Calu3 (cell line): ENCODE measurements around the gene GTSE1. TPM values are rescaled to one million over a fixed set of nuclear protein-coding genes. Genes with fewer than 3 reads are reported as not detected.

Source experiments
- BruUV-seq: library from RNA; stranded (reverse); fragments of 400-500 nt; replicated peaks from 2 replicates; lab custom pipeline; 2021; lab: Mats Ljungman, UMichigan
- CTCF ChIA-PET: fragments of 300-600 bp; sonication (Branson Sonifier 250); formaldehyde crosslinking; loops from one replicate; lab custom pipeline; 2022; ENCODE audit warnings: antibody characterized with exemption; lab: Charles Lee
- DNase-seq: peaks from one replicate; pipeline ENCODE4 v3.0.0; 2022
- H3K27ac Mint-ChIP-seq: one replicate; pipeline ENCODE4 v1.8.0; 2022; ENCODE audit warnings: mixed read lengths; ENCODE audit not compliant: unreplicated experiment
- H3K27me3 Mint-ChIP-seq: one replicate; pipeline ENCODE4 v1.8.0; 2022; ENCODE audit warnings: mixed read lengths; ENCODE audit not compliant: unreplicated experiment
- H3K36me3 Mint-ChIP-seq: one replicate; pipeline ENCODE4 v1.8.0; 2022; ENCODE audit warnings: mild to moderate bottlenecking, moderate library complexity, mixed read lengths; ENCODE audit not compliant: insufficient read depth, unreplicated experiment
- H3K4me1 Mint-ChIP-seq: one replicate; pipeline ENCODE4 v1.8.0; 2022; ENCODE audit warnings: mild to moderate bottlenecking, low read depth, mixed read lengths; ENCODE audit not compliant: unreplicated experiment
- H3K4me3 Mint-ChIP-seq: one replicate; pipeline ENCODE4 v1.8.0; 2022; ENCODE audit warnings: mild to moderate bottlenecking, low read depth, moderate library complexity, mixed read lengths; ENCODE audit not compliant: unreplicated experiment
- H3K9me3 Mint-ChIP-seq: one replicate; pipeline ENCODE4 v1.8.0; 2022; ENCODE audit warnings: low read depth, mixed read lengths; ENCODE audit not compliant: unreplicated experiment
- intact Hi-C: fragments of 100-400 bp; cut with micrococcal nuclease; formaldehyde crosslinking; loops from one replicate; pipeline ENCODE4 v1.10.0; 2022; ENCODE audit not compliant: unreplicated experiment
- total RNA-seq: library from RNA; stranded (reverse); gene quantifications from 2 replicates; pipeline ENCODE4 v1.2.3, GENCODE V29; 2022
- TF ChIP-seq, protein P1 (sequence below): fragments of 200-600 bp; IDR thresholded peaks from one replicate; pipeline ENCODE4 v1.8.0; 2022; ENCODE audit warnings: antibody characterized with exemption; ENCODE audit not compliant: unreplicated experiment

Gene GTSE1
- total RNA-seq, 1 experiment from 2014 or later = 53.5 TPM

DNA sequence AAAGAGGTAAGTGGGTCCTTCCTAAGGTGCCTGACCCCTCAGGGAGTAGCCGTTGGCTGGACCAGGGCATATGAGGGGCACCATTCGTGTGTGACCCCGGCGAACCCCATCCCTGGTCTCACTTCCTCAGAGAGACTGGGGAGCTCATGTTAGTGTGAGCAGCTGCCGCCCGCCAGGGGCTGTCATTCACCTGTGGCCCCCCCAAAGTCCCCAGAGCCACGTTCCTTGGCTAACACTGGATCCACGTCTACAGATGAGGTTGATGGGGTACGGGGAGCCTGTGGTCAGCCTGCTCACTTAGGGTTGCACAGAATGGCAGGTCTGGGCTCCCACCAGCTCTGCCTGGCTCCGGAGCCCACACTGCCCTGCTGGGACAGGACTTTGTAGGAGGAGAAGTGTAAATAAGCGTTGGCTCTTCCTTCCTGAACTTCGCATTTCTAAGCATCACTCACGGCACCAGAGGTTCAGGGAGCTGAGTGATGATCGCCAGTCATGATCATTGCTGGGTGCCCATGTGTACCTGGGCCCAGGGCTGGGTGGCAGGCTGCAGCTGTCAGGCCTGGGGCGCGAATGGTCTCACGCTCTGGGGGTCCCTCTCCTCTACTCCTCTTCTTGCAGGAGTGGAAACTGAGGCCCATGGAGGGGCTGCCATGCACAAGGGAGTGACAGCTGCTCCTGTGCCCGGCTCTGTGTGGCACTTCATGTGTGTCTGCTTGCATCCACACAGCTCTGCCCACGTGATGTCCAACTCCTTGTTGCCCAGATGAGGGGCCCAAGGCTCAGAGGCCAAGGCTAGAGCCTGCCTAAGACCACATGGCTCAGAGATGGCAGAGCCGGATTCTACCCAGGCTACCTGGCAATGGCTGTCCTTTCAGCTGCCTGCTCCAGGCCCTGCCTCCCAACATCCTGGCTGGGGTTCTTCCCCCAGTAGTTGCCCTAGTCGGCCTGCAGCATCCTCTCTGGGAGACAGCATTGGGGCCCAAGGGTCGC, 17.7 kb upstream of the GTSE1 start:
- intact Hi-C loops = no loop called here
- H3K27ac Mint-ChIP-seq = no peak overlapping the region
- no peaks in the 10 kb centered on the region for H3K9me3 Mint-ChIP-seq
- H3K27me3 Mint-ChIP-seq = no peaks in the 10 kb centered on the region
- TF ChIP-seq, protein P1, sequence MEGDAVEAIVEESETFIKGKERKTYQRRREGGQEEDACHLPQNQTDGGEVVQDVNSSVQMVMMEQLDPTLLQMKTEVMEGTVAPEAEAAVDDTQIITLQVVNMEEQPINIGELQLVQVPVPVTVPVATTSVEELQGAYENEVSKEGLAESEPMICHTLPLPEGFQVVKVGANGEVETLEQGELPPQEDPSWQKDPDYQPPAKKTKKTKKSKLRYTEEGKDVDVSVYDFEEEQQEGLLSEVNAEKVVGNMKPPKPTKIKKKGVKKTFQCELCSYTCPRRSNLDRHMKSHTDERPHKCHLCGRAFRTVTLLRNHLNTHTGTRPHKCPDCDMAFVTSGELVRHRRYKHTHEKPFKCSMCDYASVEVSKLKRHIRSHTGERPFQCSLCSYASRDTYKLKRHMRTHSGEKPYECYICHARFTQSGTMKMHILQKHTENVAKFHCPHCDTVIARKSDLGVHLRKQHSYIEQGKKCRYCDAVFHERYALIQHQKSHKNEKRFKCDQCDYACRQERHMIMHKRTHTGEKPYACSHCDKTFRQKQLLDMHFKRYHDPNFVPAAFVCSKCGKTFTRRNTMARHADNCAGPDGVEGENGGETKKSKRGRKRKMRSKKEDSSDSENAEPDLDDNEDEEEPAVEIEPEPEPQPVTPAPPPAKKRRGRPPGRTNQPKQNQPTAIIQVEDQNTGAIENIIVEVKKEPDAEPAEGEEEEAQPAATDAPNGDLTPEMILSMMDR = no peak
- no peak overlapping the region for H3K4me3 Mint-ChIP-seq
- no peak for DNase-seq
- BruUV-seq = no TSS peak
- CTCF ChIA-PET = interaction anchor here (0.5 kb wide), 1 partner anchor 123 kb away, joined by 6 read pairs; no protein-coding TSS in a partner anchor
- H3K36me3 Mint-ChIP-seq = peaks cover 36% of the 10 kb centered on the region
- no peaks in the 10 kb centered on the region for H3K4me1 Mint-ChIP-seq

DNA sequence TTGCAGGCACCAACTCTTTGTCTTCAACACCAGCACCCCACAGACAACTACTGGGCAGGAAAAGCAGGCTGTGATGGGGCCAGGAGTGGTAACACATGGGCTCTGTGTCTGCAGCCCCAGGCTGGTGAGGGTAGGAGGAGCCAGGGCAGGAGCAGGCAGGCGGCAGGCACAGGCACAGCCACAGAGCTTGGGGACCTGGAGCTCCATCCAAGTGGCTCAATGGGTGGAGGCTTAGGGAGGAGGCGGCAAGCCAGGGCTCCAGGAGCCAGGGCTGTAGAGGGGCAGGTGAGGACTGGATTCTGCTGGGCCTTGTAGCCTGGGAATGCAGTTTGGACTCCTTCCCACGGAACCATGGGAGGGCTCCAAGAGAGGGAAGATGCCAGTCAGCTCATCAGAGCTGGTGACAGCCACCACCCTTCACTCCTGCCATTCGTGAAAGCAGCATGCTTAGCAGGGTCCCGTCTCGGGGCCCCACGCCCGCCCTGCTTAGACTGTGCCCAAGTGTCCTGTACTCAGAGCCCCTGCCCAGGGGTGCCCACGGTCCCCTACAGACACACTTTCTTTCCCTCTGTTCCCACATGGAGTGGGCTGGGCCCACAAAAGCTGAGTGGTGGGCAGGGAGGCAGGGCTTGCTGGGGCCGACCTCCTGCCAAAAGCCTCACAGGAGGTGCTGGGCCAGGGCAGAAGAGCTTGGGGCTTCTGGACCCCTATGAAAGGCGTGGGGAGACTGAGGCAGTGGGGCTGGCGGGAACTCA, 16.4 kb upstream of the GTSE1 start:
- no TSS peak for BruUV-seq
- H3K4me1 Mint-ChIP-seq = no peaks in the 10 kb centered on the region
- intact Hi-C loops = no loop called here
- TF ChIP-seq, protein P1 = no peak
- CTCF ChIA-PET = interaction anchor here (0.6 to 1.6 kb wide), 2 partner anchors 138 to 159 kb away, joined by 3 to 5 read pairs; no protein-coding TSS in a partner anchor
- no peak overlapping the region for H3K27ac Mint-ChIP-seq
- no peaks in the 10 kb centered on the region for H3K9me3 Mint-ChIP-seq
- H3K36me3 Mint-ChIP-seq = peaks cover 45% of the 10 kb centered on the region
- DNase-seq = no peak
- H3K27me3 Mint-ChIP-seq = no peaks in the 10 kb centered on the region
- no peak overlapping the region for H3K4me3 Mint-ChIP-seq

DNA sequence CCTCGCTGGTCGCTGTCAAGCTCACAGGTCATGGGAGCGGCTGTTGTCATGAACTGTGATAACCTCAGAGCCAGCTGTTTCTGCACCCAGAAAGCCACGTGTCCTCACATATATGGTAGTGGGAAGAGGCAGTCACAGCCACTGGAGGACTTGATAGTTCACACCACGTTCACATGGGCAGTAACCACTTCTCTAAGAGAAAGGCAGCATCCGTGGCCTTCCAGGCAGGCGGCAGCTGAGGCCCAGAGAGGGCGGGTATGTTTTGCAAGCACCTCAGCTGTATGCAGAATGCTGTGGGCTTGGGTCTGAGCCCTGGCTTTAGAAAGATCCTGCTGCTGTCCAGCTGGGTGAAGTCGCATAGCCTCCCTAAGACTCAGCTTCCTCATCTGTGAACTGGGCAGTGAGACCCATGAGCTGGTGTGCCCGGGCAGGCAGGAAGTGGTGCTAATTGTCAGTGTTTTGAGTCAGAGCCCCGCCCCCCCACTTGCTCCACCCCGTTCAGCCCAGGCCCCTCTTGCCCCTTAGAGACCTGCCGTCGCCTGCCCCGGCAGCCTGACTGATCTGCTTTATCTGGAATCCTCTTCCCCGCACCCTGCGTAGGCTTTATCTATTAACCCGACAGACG, 15.6 kb upstream of the GTSE1 start:
- Mint-ChIP-seq H3K4me3 (no peak overlapping the region), H3K27me3 (no peaks in the 10 kb centered on the region), H3K36me3 (peaks cover 46% of the 10 kb centered on the region), H3K4me1 (no peaks in the 10 kb centered on the region), H3K27ac (no peak overlapping the region), H3K9me3 (no peaks in the 10 kb centered on the region)
- CTCF ChIA-PET = interaction anchor here (1.6 kb wide), 1 partner anchor 160 kb away, joined by 3 read pairs; no protein-coding TSS in a partner anchor
- no TSS peak for BruUV-seq
- no peak for DNase-seq
- TF ChIP-seq, protein P1 = no peak
- intact Hi-C loops = no loop called here
